ENCODE data around the gene PARD3B. TPM values are rescaled to one million over a fixed set of nuclear protein-coding genes. Genes with fewer than 3 reads are reported as not detected.

The PARD3B gene
- total RNA-seq, 1 experiment from 2014 or later, result 6.4 TPM

- no CpG with 5 or more reads among the region's 8 CpGs for WGBS (ENCODE audit: extremely low coverage, insufficient read length, low lambda C conversion rate)
- Histone ChIP-seq H4K20me1 (ENCODE audit: control insufficient read depth, insufficient read depth, insufficient read length) (no peaks in the 10 kb centered on the region), H2BK20ac (ENCODE audit: low read depth, low read length, poor library complexity, severe bottlenecking) (no peak overlapping the region), H4K5ac (ENCODE audit: insufficient read length, low read depth, low read length) (no peak overlapping the region), H2BK120ac (ENCODE audit: low read depth, low read length, poor library complexity, severe bottlenecking) (no peak overlapping the region), H3K79me1 (ENCODE audit: insufficient read depth, low read depth, low read length, poor library complexity, severe bottlenecking) (no peaks in the 10 kb centered on the region), H3K9me3 (ENCODE audit: control insufficient read depth, low read depth, low read length) (no peaks in the 10 kb centered on the region), H2BK15ac (ENCODE audit: low read depth, low read length) (no peak overlapping the region), H2BK5ac (ENCODE audit: insufficient read length, low read length) (no peak overlapping the region), H3K9ac (ENCODE audit: extremely low read depth, insufficient read length, low read length) (no peak overlapping the region), H3K14ac (ENCODE audit: insufficient read depth, low read length) (no peak overlapping the region), H3K27ac (ENCODE audit: insufficient read length, low read depth, low read length) (no peak overlapping the region), H3K23me2 (ENCODE audit: insufficient read length, low read depth, low read length, poor library complexity, severe bottlenecking) (no peaks in the 10 kb centered on the region), H4K8ac (replicated peaks; ENCODE audit: insufficient read length, low read depth, low read length) (no peak overlapping the region), H3K56ac (ENCODE audit: insufficient read length, low read depth, low read length) (no peak overlapping the region), H2AFZ (ENCODE audit: low read length) (no peak overlapping the region), H2BK12ac (ENCODE audit: insufficient read length, low read depth, low read length) (no peak overlapping the region), H3K79me2 (ENCODE audit: insufficient read depth, low read length) (no peaks in the 10 kb centered on the region), H3T11ph (ENCODE audit: low read length) (no peak overlapping the region), H3K23ac (ENCODE audit: insufficient read length, low read depth, low read length) (no peak overlapping the region), H3K4me2 (ENCODE audit: insufficient read depth, insufficient read length, low read length) (no peak overlapping the region), H3K4ac (ENCODE audit: low read depth, low read length) (no peak overlapping the region), H3K4me1 (ENCODE audit: insufficient read depth, low read length) (peaks cover 9% of the 10 kb centered on the region), H3K18ac (ENCODE audit: insufficient read length, low read depth, low read length) (no peak overlapping the region), H4K91ac (ENCODE audit: insufficient read length, low read depth, low read length) (no peak overlapping the region), H2AK5ac (ENCODE audit: insufficient read length, low read length) (no peak overlapping the region), H3K27me3 (ENCODE audit: insufficient read depth, low read length) (no peaks in the 10 kb centered on the region)
- no peaks in the 10 kb centered on the region for H3K27me3 Mint-ChIP-seq (ENCODE audit: low read depth)
- peaks cover 0 to 3% (median 1%) of the 10 kb centered on the region in 3 experiments; a peak in 2 of 7 replicates for H3K36me3 Mint-ChIP-seq (ENCODE audit: insufficient read depth in 1 of 3, low read depth in 3 of 3)
- peaks cover 58 to 62% of the 10 kb centered on the region in 2 experiments for H3K4me1 Mint-ChIP-seq
- DNase-seq, result no peak
- TF ChIP-seq CTCF (conservative IDR thresholded peaks at IDR 0.05), result no peak
- peak overlapping the region in 1 of 3 experiments; percentile 77; a peak in 2 of 7 replicates for H3K27ac Mint-ChIP-seq
- no peak overlapping the region for H3K4me3 Mint-ChIP-seq
- no peaks in the 10 kb centered on the region for H3K9me3 Mint-ChIP-seq
These were observed 1101.4 kb downstream of the PARD3B start for GRCh38 chr2:205646680-205647079.

Data from H9 (cell line).